Left renal cortex interstitium (tissue), 4 donors: ENCODE data around the gene GSTA3. TPM values are rescaled to one million over a fixed set of nuclear protein-coding genes. Genes with fewer than 3 reads are reported as not detected.
"Not testable (repeated sequence)": the region's sequence is repeated elsewhere in the genome, so short reads cannot be mapped to it uniquely, and the experiment has no call there.

Source experiments
- DNase-seq, 4 donors: peaks; one replicate each; pipeline ENCODE4 v3.0.0-alpha.2; 2013; ENCODE audit warnings: low read depth in 4 of 4, low spot score in 2 of 4, missing footprints in 1 of 4
- polyA plus RNA-seq, 4 donors: library from polyadenylated mRNA; unstranded; fragments of 120-200 nt; gene quantifications; one replicate each; pipeline ENCODE4 v1.2.1, GENCODE V29; 2013; ENCODE audit not compliant: insufficient read length in 4 of 4

The GSTA3 gene
- polyA plus RNA-seq, 4 donors: 0.40 to 0.76 (median 0.46) TPM

DNA sequence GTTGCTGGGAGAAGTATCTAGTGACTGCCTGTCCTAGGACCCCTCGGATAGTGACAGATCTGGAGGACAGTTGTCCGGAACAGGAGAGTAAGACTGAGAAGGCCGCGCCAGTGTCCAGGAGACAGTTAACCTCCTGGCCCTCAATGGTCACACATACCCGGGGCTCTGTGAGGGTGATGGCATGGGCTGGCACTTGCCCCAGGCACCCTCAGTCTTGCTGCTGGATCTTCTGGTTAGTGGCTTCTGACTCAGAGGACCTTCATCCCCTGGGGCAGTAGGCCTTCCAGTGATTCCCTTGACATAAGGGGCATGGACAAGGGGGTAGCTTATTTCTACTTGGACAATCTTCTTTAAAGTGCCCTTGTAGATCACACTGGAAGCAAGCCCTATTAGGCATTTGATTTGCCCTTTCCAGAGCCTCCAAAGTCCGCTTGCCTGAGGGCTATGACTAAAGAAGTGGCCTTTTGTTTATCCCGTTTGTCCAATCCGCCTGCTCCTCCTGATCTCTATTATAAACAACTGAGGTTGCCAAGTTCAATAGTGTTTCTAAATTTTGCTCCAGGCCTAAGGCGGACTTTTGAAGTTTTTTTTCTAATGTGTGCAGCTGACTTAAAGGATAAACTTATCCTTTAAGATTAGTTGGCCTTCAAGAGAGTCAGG, 8.7 kb upstream of the GSTA3 start:
- not testable (repeated sequence) for DNase-seq

GRCh38 chr6:52914516-52914915, 5.0 kb upstream of the GSTA3 start:
- no peak for DNase-seq

GRCh38 chr6:52910091-52910490, 593 bp upstream of the GSTA3 start:
- DNase-seq: no peak

DNA sequence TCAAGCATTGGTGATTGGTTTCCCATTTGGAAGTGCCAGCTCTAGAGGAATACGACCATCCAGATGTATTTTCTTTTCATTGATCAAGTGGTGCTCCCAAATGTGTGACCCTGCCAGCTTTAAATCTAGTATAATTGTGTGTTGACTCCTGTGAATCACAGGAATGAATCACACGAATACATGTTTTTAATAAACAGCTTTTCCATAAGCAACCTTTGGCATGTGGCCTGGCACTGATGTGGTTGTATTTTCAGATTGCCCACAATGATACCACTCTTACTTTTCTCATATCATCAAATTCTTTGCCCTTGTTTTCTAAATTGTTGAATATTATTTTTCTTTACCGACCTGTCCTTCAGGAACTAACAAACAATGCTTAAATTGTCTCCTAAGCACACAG, 367 bp downstream of the GSTA3 start:
- DNase-seq: no peak

- no peak for DNase-seq
Measured at GRCh38 chr6:52908526-52908925, 972 bp downstream of the GSTA3 start.

GRCh38 chr6:52904562-52905279, 4.8 kb downstream of the GSTA3 start:
- DNase-seq: no peak

GRCh38 chr6:52900536-52900935, 9.0 kb downstream of the GSTA3 start:
- DNase-seq: no peak

- not testable (repeated sequence) for DNase-seq
Measured at GRCh38 chr6:52895790-52896189, 13.7 kb downstream of the GSTA3 start.

DNA sequence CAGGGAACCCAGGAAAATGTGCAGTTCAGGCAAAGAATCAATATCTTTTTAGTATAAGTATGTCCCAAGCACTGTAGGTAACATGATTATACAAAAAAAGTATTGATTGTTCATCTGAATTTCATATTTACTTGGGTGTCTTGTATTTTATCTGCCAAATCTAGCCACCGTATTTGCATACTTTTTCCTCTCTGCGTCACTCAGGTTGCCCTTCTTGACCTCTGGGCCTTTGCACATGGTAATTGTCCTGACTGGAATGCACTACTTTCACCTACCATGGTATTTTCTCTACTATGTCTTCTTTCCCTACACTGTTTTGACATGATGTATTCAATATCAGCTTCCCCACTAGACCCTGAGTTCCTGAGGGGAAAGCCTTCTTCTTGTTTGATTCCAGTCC, 15.2 kb downstream of the GSTA3 start:
- no peak for DNase-seq

DNA sequence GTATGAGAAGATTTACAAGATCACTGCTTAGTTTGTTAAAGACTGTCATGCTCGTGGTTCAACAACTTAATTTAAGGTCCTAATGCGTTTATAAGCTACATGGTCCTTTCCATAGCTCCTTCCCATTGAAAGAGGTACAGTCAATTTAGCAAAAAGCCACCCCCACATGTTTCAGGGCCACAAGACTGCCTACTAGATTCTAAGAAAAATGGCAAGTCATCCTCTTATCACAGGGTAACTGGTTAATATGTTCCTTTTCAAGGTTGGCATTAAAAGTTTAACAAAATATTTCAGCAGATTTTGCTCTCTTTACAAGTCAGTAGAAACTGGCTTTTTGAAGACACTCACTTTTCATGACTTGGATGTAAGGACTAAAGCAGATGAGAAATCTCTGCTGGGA, 15.7 kb downstream of the GSTA3 start:
- DNase-seq: no peak

GRCh38 chr6:52893221-52893620, 16.3 kb downstream of the GSTA3 start:
- no peak for DNase-seq

DNA sequence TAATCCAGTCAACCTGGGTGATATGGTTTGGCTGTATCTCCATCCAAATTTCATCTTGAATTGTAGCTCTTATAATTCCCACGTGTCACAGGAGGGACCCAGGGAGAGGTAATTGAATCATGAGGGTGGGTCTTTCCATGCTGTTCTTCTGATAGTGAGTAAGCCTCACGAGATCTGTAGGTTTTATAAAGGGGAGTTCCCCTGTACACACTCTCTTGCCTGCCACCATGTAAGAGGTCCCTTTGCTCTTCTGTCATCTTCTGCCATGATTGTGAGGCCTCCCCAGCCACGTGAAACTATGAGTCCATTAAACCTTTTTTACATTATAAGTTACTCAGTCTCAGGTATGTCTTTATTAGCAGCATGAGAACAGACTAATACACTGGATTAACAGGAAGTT, 19.5 kb downstream of the GSTA3 start:
- no peak for DNase-seq

DNA sequence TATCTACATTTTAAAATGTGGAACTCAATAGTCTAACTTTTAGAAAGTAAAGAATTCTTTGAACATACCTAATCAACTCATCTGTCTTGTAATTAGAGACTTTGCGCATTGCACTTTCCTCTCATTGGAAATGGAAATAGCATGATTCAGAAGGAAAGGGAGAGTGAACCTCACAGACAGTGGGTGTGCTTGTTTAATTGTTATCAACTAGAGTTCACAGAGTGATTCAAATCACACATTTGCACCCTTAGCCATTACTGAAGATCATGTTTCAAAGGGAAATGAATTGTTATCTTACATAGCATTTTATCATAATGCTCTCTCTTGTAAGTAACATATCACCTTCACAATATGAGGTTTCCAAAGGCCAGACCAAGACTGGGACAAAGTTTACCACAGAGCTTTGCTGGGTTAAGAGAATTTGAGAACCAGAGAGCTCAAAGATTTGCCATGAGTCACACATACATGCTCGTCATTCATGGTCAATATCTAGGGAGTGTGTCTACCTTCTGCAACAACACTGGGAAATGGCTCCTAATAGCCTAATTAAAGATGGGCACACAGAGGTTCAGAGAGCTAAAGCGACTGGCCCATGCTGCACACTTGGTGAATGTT, 21.5 kb downstream of the GSTA3 start:
- no peak for DNase-seq

- DNase-seq: peak; percentile 28 to 47 (median 37)
Measured at GRCh38 chr6:52881996-52882841, 27.3 kb downstream of the GSTA3 start.

DNA sequence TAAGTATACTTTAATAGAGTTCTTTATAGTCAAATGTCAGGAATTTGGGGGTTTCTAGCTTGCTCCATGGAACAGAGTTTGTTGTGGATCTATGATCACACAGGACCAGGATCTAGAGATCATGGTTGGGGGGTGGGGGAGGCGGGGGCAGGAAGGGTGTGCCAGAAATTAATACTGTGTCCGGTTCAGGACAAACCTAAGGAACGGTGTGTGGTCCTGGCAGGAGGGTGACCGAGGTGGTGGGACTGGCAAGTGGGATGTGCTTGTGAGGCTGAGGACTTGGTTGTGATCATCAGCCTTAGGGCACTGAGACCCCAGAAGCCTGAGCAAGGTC, 27.9 kb downstream of the GSTA3 start:
- no peak for DNase-seq

GRCh38 chr6:52877786-52878185, 31.7 kb downstream of the GSTA3 start:
- no peak for DNase-seq

DNA sequence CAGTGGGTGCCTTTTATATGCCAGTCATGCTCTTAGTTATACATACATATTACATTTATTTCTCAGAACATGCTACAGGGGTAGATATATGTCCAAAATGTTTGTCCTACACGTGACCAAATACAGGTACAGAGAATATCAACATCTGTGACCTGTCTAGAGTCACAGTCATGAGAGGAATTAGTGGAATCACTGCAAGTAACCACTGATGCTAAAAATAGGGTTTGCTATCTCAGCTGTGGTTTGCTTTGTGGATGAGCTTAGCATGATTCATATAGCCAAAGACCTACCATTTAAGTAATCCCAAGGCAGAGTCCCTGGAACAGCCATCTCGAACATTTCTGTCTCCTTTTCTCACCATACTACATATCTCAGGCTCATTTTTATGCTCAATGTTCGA, 32.3 kb downstream of the GSTA3 start:
- DNase-seq: no peak

DNA sequence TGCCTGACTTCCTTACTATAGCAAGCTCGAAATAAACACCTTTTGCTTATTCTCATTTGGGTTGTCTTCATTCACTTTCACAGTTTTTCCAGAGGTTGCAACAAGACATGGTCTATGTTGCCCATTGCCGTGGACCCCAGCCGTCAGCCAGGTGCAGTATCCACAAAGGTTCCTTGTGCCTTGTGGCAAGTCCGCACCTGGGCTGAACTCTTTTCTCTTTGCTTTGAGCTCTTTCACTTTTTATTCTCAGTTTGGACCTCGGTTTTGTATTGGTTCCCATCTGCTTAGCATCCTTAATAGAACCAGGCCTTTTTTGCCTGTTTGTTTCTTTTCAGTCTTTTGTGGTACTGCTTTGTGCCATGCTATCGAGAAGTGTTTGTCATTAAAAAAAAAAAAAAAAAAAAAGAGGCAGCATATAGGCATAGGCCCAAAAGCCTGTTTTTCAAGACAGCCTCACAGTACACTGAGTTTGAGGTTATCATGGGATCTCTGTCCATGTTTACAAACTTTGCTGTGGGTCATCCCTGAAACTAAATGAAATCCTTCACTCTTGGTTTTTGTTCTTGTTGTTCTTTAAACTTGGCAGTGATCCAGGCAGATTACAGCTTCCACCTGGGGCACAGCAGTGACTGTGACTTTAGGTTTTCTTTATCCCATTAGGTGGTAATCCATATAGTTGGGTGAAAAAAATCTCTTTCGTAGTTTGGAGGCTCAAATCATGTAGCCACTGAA, 33.3 kb downstream of the GSTA3 start:
- peak in 1 of 4 donors; percentile 8 for DNase-seq

- DNase-seq: no peak
Measured at GRCh38 chr6:52872031-52872430, 37.5 kb downstream of the GSTA3 start.

DNA sequence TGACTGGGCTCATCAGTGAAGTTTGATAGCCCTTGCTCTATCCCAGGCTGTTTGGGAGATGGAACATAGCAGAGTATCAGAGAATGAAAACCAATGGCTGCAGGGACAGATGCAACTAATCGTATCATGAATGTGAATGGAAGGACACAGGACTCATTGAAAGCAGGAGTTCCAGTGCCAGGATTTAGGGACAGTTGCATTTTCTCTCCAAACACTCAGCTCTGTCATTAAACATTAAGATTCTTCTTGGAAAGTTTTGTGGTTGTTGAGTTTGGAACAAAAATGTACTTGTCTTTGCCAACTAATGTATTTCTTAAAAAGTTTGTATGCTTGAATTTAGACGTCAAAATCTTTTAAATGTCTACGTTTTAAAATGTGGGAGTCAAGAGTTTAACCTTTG, 37.9 kb downstream of the GSTA3 start:
- no peak for DNase-seq
